Choroid plexus epithelial cell (primary cell): ENCODE results near the gene DAPK1.
A peak's percentile ranks its signal among the peaks of the same experiment; 100 is the strongest.

Experiments used
- DNase-seq: peaks from one replicate; pipeline ENCODE4 v3.0.0-alpha.2; 2010; ENCODE audit warnings: low read depth
- H3K4me3 ChIP-seq: 2 replicates; pipeline ENCODE4 v1.5.1; 2011; ENCODE audit warnings: low read depth, mild to moderate bottlenecking, control low read depth, low read length, moderate library complexity
- CTCF ChIP-seq: conservative IDR thresholded peaks from 2 replicates; pipeline ENCODE4 v1.5.1; 2011; ENCODE audit warnings: low read depth, mild to moderate bottlenecking, control low read depth, inconsistent platforms, low read length, moderate library complexity

Gene DAPK1

GRCh38 chr9:87602933-87603643, 105.4 kb downstream of the DAPK1 start:
- DNase-seq: no peak
- TF ChIP-seq CTCF: no peak

GRCh38 chr9:87603854-87604490, 106.3 kb downstream of the DAPK1 start:
- DNase-seq: no peak
- H3K4me3 ChIP-seq: no peak overlapping the region
- TF ChIP-seq CTCF: no peak

More at GRCh38 chr9:87602933-87603643, 105.4 kb downstream of the DAPK1 start:
- H3K4me3 ChIP-seq: no peak overlapping the region

- H3K4me3 ChIP-seq: no peak overlapping the region
- TF ChIP-seq CTCF: no peak
- no peak for DNase-seq
Measured at GRCh38 chr9:87604886-87605588, 107.4 kb downstream of the DAPK1 start.

- no peak for DNase-seq
- TF ChIP-seq CTCF: no peak
- no peak overlapping the region for H3K4me3 ChIP-seq
Measured at GRCh38 chr9:87605676-87606075, 108.0 kb downstream of the DAPK1 start.

GRCh38 chr9:87606841-87607521, 109.3 kb downstream of the DAPK1 start:
- DNase-seq: peak; percentile 74
- H3K4me3 ChIP-seq: no peak overlapping the region
- no peak for TF ChIP-seq CTCF

- no peak for DNase-seq
- H3K4me3 ChIP-seq: no peak overlapping the region
- TF ChIP-seq CTCF: no peak
Measured at GRCh38 chr9:87607859-87608258, 110.2 kb downstream of the DAPK1 start.
